Gastroesophageal sphincter (tissue), 3 donors: ENCODE results near the gene LIMS1.
"Not testable (repeated sequence)": the region's sequence is repeated elsewhere in the genome, so short reads cannot be mapped to it uniquely, and the experiment has no call there.

ENCODE experiments used
- POLR2AphosphoS5 ChIP-seq: sonication (generic); formaldehyde crosslinking; IDR thresholded peaks from one replicate; pipeline ENCODE4 v1.6.1; 2017; ENCODE audit warnings: antibody characterized with exemption
- TF ChIP-seq, protein P1 (sequence below), 4 experiments: fragments of 200-600 bp in 2 of 4; fragments of 450-650 bp in 2 of 4; sonication (generic) in 1 of 4; IDR thresholded peaks; one replicate each; pipeline ENCODE4 v1.5.1; 2017 to 2019; ENCODE audit warnings: antibody characterized with exemption in 4 of 4, mild to moderate bottlenecking in 2 of 4, moderate library complexity in 2 of 4

DNA sequence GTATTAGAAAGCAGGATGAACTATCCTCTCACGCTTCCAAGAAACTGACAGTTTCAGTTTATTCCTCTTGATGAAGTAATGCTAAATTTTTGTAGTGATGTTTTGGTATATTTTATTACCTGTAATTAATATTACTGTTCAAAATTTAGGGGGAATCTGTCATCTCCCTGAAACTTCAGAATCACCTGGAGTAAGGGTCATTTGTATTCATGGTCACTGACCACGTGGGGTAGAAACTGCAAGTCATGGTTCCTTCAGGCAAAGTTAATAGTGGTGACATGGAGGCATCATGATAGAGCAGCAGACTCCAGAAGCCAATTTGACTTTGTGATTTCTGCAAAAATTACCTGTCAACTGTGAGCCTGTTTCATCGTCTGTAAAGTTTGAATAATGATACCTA is 38.1 kb upstream of the LIMS1 start:
- TF ChIP-seq, protein P1, sequence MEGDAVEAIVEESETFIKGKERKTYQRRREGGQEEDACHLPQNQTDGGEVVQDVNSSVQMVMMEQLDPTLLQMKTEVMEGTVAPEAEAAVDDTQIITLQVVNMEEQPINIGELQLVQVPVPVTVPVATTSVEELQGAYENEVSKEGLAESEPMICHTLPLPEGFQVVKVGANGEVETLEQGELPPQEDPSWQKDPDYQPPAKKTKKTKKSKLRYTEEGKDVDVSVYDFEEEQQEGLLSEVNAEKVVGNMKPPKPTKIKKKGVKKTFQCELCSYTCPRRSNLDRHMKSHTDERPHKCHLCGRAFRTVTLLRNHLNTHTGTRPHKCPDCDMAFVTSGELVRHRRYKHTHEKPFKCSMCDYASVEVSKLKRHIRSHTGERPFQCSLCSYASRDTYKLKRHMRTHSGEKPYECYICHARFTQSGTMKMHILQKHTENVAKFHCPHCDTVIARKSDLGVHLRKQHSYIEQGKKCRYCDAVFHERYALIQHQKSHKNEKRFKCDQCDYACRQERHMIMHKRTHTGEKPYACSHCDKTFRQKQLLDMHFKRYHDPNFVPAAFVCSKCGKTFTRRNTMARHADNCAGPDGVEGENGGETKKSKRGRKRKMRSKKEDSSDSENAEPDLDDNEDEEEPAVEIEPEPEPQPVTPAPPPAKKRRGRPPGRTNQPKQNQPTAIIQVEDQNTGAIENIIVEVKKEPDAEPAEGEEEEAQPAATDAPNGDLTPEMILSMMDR (IDR thresholded peaks at IDR 0.05) = not testable (repeated sequence)
- TF ChIP-seq POLR2AphosphoS5 = not testable (repeated sequence)
